Activated T-helper 1 cell treated with anti-CD3 and anti-CD28 coated beads, Interleukin-12 subunit alpha, Interleukin-12 subunit beta, Interleukin-2, Interleukin-4 antibody, amounts not matched to agents 30 ng/mL and 10 ng/mL and 1 ng/mL, durations not matched to agents 14 hours and 24 hours and 36 hours (primary cell): ENCODE measurements around the gene LRRK1. TPM values are rescaled to one million over a fixed set of nuclear protein-coding genes. Genes with fewer than 3 reads are reported as not detected.

ENCODE experiments used
- DNase-seq: peaks from one replicate; pipeline ENCODE4 v3.0.0; 2021; ENCODE audit warnings: low spot score
- H3K27ac Mint-ChIP-seq: one replicate; pipeline ENCODE4 v1.8.0; 2021; ENCODE audit warnings: mild to moderate bottlenecking, mixed read lengths
- H3K27me3 Mint-ChIP-seq: one replicate; pipeline ENCODE4 v1.8.0; 2022; ENCODE audit warnings: mild to moderate bottlenecking, moderate library complexity, mixed read lengths; ENCODE audit not compliant: insufficient read depth
- H3K36me3 Mint-ChIP-seq: one replicate; pipeline ENCODE4 v1.8.0; 2021; ENCODE audit warnings: low read depth, mixed read lengths
- H3K4me1 Mint-ChIP-seq: one replicate; pipeline ENCODE4 v1.8.0; 2021; ENCODE audit warnings: low read depth, mixed read lengths
- H3K4me3 Mint-ChIP-seq: one replicate; pipeline ENCODE4 v1.8.0; 2021; ENCODE audit warnings: mild to moderate bottlenecking, moderate library complexity, mixed read lengths
- H3K9me3 Mint-ChIP-seq: one replicate; pipeline ENCODE4 v1.8.0; 2021; ENCODE audit warnings: mixed read lengths
- intact Hi-C: fragments of 100-400 bp; cut with micrococcal nuclease; formaldehyde crosslinking; loops from one replicate; pipeline ENCODE4 v1.15.1; 2024
- total RNA-seq: library from RNA; stranded (reverse); gene quantifications from 2 replicates; pipeline ENCODE4 v1.2.3, GENCODE V29; 2022

LRRK1 gene, protein sequence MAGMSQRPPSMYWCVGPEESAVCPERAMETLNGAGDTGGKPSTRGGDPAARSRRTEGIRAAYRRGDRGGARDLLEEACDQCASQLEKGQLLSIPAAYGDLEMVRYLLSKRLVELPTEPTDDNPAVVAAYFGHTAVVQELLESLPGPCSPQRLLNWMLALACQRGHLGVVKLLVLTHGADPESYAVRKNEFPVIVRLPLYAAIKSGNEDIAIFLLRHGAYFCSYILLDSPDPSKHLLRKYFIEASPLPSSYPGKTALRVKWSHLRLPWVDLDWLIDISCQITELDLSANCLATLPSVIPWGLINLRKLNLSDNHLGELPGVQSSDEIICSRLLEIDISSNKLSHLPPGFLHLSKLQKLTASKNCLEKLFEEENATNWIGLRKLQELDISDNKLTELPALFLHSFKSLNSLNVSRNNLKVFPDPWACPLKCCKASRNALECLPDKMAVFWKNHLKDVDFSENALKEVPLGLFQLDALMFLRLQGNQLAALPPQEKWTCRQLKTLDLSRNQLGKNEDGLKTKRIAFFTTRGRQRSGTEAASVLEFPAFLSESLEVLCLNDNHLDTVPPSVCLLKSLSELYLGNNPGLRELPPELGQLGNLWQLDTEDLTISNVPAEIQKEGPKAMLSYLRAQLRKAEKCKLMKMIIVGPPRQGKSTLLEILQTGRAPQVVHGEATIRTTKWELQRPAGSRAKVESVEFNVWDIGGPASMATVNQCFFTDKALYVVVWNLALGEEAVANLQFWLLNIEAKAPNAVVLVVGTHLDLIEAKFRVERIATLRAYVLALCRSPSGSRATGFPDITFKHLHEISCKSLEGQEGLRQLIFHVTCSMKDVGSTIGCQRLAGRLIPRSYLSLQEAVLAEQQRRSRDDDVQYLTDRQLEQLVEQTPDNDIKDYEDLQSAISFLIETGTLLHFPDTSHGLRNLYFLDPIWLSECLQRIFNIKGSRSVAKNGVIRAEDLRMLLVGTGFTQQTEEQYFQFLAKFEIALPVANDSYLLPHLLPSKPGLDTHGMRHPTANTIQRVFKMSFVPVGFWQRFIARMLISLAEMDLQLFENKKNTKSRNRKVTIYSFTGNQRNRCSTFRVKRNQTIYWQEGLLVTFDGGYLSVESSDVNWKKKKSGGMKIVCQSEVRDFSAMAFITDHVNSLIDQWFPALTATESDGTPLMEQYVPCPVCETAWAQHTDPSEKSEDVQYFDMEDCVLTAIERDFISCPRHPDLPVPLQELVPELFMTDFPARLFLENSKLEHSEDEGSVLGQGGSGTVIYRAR (N-terminal part only)
- 1.9 and 2.0 TPM in 2 replicates for total RNA-seq

- Mint-ChIP-seq H3K9me3 (no peaks in the 10 kb centered on the region), H3K4me3 (peak within 1 kb of the TSS; percentile 83), H3K36me3 (no peaks in the 10 kb centered on the region), H3K4me1 (peaks cover 17% of the 10 kb centered on the region), H3K27me3 (peaks cover 54% of the 10 kb centered on the region), H3K27ac (peak within 1 kb of the TSS; percentile 27)
- intact Hi-C loops = loop anchor here (1.0 to 5.0 kb wide), 4 partner anchors 88 to 358 kb away; partner anchors contain the start of genes CHSY1 and SELENOS
- DNase-seq = no peak
Measured at GRCh38 chr15:100918690-100919480, at the start of gene LRRK1. Gene LRRK1, plus strand, starts transcription at chr15:100919357. Its CDS starts 5,276 bp downstream, at chr15:100924633.

- H3K4me3 Mint-ChIP-seq = no peak overlapping the region
- no peak overlapping the region for H3K27ac Mint-ChIP-seq
- peaks cover 35% of the 10 kb centered on the region for H3K27me3 Mint-ChIP-seq
- no peaks in the 10 kb centered on the region for H3K36me3 Mint-ChIP-seq
- intact Hi-C loops = loop anchor here (1.0 to 2.0 kb wide), 4 partner anchors 134 to 530 kb away; no protein-coding TSS in a partner anchor
- H3K9me3 Mint-ChIP-seq = no peaks in the 10 kb centered on the region
- peak; percentile 32 for DNase-seq
- H3K4me1 Mint-ChIP-seq = no peaks in the 10 kb centered on the region
Measured at GRCh38 chr15:100873029-100873677, 46.0 kb upstream of the LRRK1 start.

DNA sequence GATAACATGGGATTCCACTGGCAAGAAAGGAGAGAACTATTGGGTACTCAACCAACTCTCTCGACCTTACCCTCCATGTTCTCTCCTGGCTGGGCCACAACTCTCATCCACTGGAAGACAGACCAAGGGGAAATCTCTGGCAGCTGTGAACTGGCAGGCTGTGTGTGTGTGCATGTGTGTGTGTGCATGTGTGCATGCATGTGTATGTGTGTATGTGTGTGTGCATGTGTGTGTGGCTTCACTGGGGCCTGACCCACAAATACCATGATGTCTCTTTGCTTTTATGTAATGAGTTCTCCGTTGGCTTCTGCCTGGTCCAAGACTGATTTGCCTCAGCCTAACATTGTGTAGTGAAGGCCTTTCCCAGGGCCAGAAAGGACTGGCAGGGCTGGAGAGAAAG is 43.7 kb upstream of the LRRK1 start:
- intact Hi-C loops = no loop called here
- peaks cover 43% of the 10 kb centered on the region for H3K27me3 Mint-ChIP-seq
- H3K4me3 Mint-ChIP-seq = no peak overlapping the region
- H3K27ac Mint-ChIP-seq = no peak overlapping the region
- no peaks in the 10 kb centered on the region for H3K36me3 Mint-ChIP-seq
- no peaks in the 10 kb centered on the region for H3K4me1 Mint-ChIP-seq
- no peak for DNase-seq
- no peaks in the 10 kb centered on the region for H3K9me3 Mint-ChIP-seq

GRCh38 chr15:100875976-100876375 is 43.2 kb upstream of the LRRK1 start:
- intact Hi-C loops = no loop called here
- Mint-ChIP-seq H3K4me3 (no peak overlapping the region), H3K27me3 (peaks cover 48% of the 10 kb centered on the region), H3K36me3 (no peaks in the 10 kb centered on the region), H3K27ac (no peak overlapping the region), H3K4me1 (no peaks in the 10 kb centered on the region), H3K9me3 (no peaks in the 10 kb centered on the region)
- DNase-seq = no peak

GRCh38 chr15:100877551-100877950 is 41.6 kb upstream of the LRRK1 start:
- intact Hi-C loops = no loop called here
- peaks cover 58% of the 10 kb centered on the region for H3K27me3 Mint-ChIP-seq
- DNase-seq = no peak

DNA sequence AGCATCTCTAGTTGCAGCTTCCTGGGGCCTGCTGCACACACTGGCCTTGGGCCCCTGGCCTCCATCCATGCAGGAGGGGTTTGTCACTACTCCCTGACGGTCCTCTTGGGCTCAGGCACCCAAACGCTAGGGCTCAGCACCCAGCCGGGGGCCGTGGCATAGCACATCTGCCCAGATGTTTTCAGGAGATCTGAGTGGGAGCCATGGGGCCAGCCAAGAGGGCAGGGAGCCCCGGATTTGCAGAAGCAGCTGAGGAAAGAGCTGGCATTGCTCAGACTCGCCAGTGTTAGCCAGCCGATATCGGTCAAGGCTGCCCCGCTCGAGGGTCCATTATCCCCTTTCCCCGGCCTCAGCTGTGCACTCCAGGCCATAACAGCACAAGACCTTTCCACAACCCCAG is 41.0 kb upstream of the LRRK1 start:
- Mint-ChIP-seq H3K36me3 (no peaks in the 10 kb centered on the region), H3K4me3 (no peak overlapping the region), H3K27me3 (peaks cover 64% of the 10 kb centered on the region), H3K4me1 (no peaks in the 10 kb centered on the region), H3K27ac (no peak overlapping the region), H3K9me3 (no peaks in the 10 kb centered on the region)
- intact Hi-C loops = no loop called here
- DNase-seq = no peak

More at GRCh38 chr15:100877551-100877950, 41.6 kb upstream of the LRRK1 start:
- no peaks in the 10 kb centered on the region for H3K36me3 Mint-ChIP-seq
- H3K9me3 Mint-ChIP-seq = no peaks in the 10 kb centered on the region
- no peaks in the 10 kb centered on the region for H3K4me1 Mint-ChIP-seq
- H3K4me3 Mint-ChIP-seq = no peak overlapping the region
- no peak overlapping the region for H3K27ac Mint-ChIP-seq

- intact Hi-C loops = no loop called here
- no peak overlapping the region for H3K27ac Mint-ChIP-seq
- no peak overlapping the region for H3K4me3 Mint-ChIP-seq
- H3K9me3 Mint-ChIP-seq = no peaks in the 10 kb centered on the region
- H3K27me3 Mint-ChIP-seq = peaks cover 69% of the 10 kb centered on the region
- H3K4me1 Mint-ChIP-seq = no peaks in the 10 kb centered on the region
- H3K36me3 Mint-ChIP-seq = no peaks in the 10 kb centered on the region
- DNase-seq = no peak
Measured at GRCh38 chr15:100878648-100879047, 40.5 kb upstream of the LRRK1 start.

DNA sequence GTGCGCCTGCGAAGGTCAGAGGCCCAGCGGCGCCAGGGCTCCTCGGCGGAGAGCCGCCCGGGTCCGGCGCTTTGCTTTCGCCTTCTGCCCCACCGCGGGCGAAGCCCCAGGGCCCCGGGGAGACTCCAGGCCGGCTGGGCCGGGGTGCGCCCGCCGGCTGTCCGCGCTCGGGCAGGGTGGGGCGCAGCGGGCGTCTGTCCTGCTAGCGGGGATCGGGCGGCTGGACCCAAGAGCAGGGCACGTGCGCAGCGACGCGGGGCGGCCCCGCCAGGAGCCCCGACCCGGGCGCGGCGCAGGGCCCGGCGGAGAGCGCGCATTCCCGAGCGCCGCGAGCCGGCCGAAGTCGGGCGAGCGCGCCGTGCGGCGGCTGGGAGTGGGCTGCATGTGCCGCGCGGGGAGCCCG is 40.1 kb upstream of the LRRK1 start:
- intact Hi-C loops = no loop called here
- Mint-ChIP-seq H3K9me3 (no peaks in the 10 kb centered on the region), H3K27ac (no peak overlapping the region), H3K4me3 (no peak overlapping the region), H3K36me3 (no peaks in the 10 kb centered on the region), H3K4me1 (no peaks in the 10 kb centered on the region), H3K27me3 (peaks cover 70% of the 10 kb centered on the region)
- DNase-seq = no peak

GRCh38 chr15:100879464-100880138 is 39.6 kb upstream of the LRRK1 start, which contains the start of gene ALDH1A3:
Gene ALDH1A3, plus strand, starts transcription at chr15:100879831. Its CDS starts 77 bp downstream, at chr15:100879908.
- Mint-ChIP-seq H3K27me3 (peaks cover 69% of the 10 kb centered on the region), H3K4me3 (no peak within 1 kb of the TSS), H3K36me3 (no peaks in the 10 kb centered on the region), H3K9me3 (no peaks in the 10 kb centered on the region), H3K27ac (no peak within 1 kb of the TSS), H3K4me1 (no peaks in the 10 kb centered on the region)
- intact Hi-C loops = no loop called here
- DNase-seq = no peak

DNA sequence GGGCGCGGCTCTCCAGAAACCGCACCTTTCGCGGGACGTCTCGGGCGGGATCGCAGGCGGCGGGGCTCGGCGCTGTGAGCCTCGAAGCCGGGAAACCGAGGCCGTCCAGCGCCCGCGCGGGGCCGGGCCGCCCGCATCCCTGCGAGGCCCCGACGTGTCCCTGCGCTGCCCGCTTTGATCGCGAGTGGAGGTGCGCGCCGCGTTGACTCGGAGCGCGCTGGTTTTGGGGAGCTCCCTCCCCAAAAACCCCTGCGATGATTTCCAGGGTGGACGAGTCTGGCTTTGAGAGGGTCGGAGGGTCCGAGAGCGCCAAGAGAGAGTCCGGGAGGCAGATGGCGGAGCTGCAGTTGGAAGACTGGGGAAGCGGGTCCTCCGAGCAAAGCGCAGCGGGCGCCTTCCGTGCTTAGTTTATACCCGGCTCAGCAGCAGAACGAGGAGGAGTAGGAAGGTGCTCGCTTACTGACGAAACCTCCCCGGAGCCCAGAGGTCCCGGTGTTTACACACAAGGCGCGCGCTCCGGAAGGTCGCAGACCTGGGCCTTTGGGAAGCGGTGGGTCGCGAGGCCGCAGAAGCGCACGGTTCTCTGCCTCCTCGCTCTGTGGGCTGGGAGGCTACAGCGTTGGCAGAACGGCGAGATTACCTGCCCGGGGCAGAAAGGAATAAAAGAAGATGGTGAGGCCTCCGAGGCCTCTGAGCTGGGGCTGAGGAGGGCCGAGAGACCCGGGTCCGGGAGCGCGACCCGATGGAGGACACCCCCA is 38.8 kb upstream of the LRRK1 start:
- DNase-seq = no peak
- Mint-ChIP-seq H3K27ac (no peak overlapping the region), H3K36me3 (no peaks in the 10 kb centered on the region), H3K27me3 (peaks cover 64% of the 10 kb centered on the region), H3K4me1 (no peaks in the 10 kb centered on the region), H3K9me3 (no peaks in the 10 kb centered on the region), H3K4me3 (no peak overlapping the region)
- intact Hi-C loops = no loop called here

DNA sequence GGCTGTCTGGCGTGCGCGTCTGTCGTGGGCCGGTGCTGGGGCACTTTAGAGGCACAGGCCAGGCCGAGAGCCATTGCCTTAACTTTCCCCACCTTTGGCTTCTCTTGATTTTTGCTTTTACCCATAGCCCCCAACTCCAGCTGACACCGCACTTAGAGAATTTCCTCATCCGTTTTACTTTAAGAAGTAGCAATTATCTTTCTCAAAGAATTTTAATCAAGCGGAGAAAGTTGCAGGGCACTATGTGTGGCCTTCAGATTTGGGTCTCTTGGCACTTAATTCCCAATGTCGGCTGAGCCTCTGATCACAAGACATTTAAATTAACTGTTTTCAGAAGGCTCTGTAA is 38.3 kb upstream of the LRRK1 start:
- no peaks in the 10 kb centered on the region for H3K4me1 Mint-ChIP-seq
- no peak overlapping the region for H3K27ac Mint-ChIP-seq
- no peaks in the 10 kb centered on the region for H3K36me3 Mint-ChIP-seq
- no peak for DNase-seq
- H3K9me3 Mint-ChIP-seq = no peaks in the 10 kb centered on the region
- intact Hi-C loops = no loop called here
- peaks cover 64% of the 10 kb centered on the region for H3K27me3 Mint-ChIP-seq
- H3K4me3 Mint-ChIP-seq = no peak overlapping the region
